Kidney epithelial cell (primary cell): Measurements from ENCODE around the gene FIGNL2. TPM values are rescaled to one million over a fixed set of nuclear protein-coding genes. Genes with fewer than 3 reads are reported as not detected.

Experiments
- DNase-seq: peaks from one replicate; pipeline ENCODE4 v3.0.0-alpha.2; 2010; ENCODE audit warnings: low read depth
- H3K27me3 ChIP-seq: 2 replicates; pipeline ENCODE4 v1.6.0; 2011; ENCODE audit warnings: low read length; ENCODE audit not compliant: control insufficient read depth, insufficient read depth
- H3K36me3 ChIP-seq: 2 replicates; pipeline ENCODE4 v1.5.1; 2011; ENCODE audit warnings: low read length; ENCODE audit not compliant: control insufficient read depth, insufficient read depth
- H3K4me3 ChIP-seq: 2 replicates; pipeline ENCODE4 v1.5.1; 2011; ENCODE audit warnings: low read depth, mild to moderate bottlenecking, control low read depth, low read length
- total RNA-seq: library from RNA; depleted of rRNA; stranded (reverse); fragments of >200 nt; gene quantifications from 2 replicates; pipeline ENCODE4 v1.2.3, GENCODE V29; 2015
- TF ChIP-seq, protein P1 (sequence below): IDR thresholded peaks from 2 replicates; pipeline ENCODE4 v1.5.1; 2011; ENCODE audit warnings: mild to moderate bottlenecking, moderate library complexity, low read length, control low read depth, inconsistent platforms; ENCODE audit not compliant: insufficient read depth, poor library complexity, severe bottlenecking

FIGNL2 gene
- total RNA-seq, 1 donor from 2014 or later, result 2.6 TPM

DNA sequence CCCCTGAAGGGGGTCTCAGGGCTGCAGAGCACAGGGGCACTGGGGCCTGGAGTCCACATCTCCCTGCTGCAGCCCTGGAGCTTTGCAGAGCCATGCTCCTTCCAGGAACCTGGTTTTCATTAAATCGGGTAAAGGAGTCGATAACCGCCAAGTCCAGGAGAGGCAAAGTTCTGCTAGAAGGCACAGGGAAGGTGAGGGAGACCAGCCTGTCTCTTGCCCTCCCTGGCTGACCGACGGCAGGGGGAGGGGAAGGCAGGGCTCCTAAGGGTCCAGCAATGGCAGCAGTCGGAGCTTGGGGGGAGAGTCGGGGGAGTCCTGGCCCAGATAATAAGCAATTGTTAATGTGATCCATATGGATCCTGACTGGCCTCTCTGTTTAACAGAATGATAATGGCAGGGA is 3.0 kb downstream of the FIGNL2 start:
- no peaks in the 10 kb centered on the region for H3K27me3 ChIP-seq
- no peak overlapping the region for H3K4me3 ChIP-seq
- no peak for DNase-seq
- H3K36me3 ChIP-seq, result no peaks in the 10 kb centered on the region
- TF ChIP-seq, protein P1, sequence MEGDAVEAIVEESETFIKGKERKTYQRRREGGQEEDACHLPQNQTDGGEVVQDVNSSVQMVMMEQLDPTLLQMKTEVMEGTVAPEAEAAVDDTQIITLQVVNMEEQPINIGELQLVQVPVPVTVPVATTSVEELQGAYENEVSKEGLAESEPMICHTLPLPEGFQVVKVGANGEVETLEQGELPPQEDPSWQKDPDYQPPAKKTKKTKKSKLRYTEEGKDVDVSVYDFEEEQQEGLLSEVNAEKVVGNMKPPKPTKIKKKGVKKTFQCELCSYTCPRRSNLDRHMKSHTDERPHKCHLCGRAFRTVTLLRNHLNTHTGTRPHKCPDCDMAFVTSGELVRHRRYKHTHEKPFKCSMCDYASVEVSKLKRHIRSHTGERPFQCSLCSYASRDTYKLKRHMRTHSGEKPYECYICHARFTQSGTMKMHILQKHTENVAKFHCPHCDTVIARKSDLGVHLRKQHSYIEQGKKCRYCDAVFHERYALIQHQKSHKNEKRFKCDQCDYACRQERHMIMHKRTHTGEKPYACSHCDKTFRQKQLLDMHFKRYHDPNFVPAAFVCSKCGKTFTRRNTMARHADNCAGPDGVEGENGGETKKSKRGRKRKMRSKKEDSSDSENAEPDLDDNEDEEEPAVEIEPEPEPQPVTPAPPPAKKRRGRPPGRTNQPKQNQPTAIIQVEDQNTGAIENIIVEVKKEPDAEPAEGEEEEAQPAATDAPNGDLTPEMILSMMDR, result no peak

DNA sequence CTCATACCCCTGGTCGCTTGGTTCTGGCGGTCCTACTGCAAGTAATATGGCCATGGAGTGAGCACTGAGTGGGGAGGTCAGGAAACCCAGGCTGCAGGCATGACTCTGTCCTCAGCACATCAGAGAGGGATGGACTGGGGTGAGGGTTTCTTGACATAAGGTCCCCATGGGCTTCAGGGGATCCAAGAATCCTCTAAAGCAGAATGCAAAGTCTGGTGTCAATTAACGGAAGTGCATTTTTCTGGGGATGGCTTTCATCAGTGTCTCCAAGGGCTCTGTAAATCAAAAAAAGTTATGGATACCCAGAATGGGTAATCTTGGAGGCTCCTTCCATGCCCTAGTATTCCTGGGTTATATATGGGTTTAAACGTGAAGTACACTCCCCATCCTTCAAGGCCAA is 3.7 kb downstream of the FIGNL2 start:
- DNase-seq, result no peak
- H3K4me3 ChIP-seq, result no peak overlapping the region
- TF ChIP-seq, protein P1, result no peak
- H3K27me3 ChIP-seq, result no peaks in the 10 kb centered on the region
- H3K36me3 ChIP-seq, result no peaks in the 10 kb centered on the region

DNA sequence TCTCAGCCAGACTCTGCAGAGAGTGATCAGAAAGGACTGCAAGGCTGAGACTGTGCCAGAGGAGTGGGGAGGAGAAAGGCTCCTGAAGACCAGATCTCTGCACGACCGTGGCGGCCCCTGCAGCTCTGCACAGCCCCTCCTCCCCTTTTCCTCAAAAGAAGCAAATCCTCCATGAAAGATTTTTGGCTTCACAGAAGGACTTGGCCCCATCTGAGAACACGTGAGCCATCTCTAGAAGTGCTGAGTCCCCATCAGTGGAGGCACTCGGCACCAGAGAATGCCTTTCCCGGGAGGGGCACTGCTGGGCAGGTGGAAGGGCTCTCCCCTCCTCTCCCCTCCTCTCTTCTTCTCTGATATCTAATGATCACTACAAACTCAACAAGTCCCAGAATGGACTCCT is 6.8 kb downstream of the FIGNL2 start:
- no peak for DNase-seq
- TF ChIP-seq, protein P1, result no peak
- H3K27me3 ChIP-seq, result no peaks in the 10 kb centered on the region
- no peaks in the 10 kb centered on the region for H3K36me3 ChIP-seq
- H3K4me3 ChIP-seq, result no peak overlapping the region

DNA sequence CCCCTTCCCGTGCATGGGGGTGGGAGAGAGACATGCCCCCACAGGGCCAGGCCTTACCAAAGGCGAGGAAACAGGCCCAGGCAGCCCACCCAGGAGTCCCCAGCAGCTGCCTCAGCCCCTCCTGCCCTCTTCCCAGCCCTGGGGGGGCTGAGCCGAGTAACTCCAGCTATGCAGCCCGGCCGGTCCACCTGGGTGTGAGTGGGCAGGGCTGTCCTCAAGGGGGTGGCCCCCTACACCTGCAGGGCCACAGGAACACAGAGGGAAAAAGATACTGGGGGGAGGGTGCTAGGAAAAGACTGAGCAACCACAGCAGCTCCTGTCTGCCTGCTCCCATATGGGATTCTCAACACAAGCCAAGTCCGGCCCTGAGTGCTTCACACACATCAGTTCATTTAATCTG is 7.6 kb downstream of the FIGNL2 start:
- Histone ChIP-seq H3K36me3 (no peaks in the 10 kb centered on the region), H3K27me3 (no peaks in the 10 kb centered on the region), H3K4me3 (no peak overlapping the region)
- no peak for DNase-seq
- TF ChIP-seq, protein P1, result no peak

DNA sequence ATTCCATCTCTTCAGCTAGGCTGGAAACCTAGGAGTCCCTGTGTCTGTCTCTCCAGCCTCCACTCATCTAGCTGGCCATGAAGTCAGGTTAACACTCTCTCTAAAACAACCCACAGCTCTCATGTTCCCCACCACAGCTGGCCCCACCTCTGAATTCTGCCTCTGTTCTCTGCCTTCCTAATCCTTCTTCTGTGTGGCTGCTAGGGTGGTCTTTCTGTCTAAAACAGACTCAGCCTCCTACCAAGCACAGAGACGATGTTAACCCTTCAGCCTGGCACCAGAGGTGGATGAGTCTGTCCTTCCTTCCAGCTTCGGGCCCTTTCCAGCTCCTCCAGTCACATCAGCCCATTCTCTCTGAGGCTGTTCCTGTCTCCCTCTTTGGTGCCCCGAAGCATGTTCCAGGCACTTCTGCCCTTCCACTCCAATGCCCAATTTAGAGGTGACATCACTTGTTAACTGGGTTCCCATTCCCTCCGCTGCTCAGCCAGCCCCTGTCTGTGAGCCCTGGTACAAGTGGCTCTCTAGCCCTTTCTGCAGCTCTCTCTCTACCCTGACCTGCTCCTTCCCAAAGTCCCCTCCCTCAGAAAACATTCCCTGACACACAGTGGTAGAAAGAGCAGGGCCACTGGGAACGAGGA is 9.1 kb downstream of the FIGNL2 start:
- no peak for DNase-seq
- TF ChIP-seq, protein P1, result no peak

DNA sequence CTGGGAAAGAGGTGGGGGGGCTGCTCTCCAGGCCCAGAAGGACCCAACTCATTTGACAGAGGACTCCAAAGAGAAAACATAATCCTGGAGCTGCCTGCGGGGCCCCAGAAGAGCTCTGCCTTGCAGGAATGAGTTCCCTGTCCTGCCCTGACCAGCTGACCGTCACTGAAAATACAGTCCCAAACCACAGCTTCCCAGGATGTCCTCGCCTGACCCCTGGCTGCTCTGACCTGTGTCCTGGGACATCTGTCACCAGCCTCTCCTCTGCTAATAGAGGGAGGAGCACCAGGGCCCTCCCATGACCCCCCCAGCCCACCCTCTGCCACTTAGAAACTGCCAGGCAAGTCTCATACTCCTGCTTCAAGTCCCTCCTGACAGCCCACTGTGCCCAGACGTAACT is 9.8 kb downstream of the FIGNL2 start:
- Histone ChIP-seq H3K4me3 (no peak overlapping the region), H3K27me3 (no peaks in the 10 kb centered on the region), H3K36me3 (no peaks in the 10 kb centered on the region)
- TF ChIP-seq, protein P1, result no peak
- no peak for DNase-seq

More for the DNA sequence above, 9.1 kb downstream of the FIGNL2 start:
- no peaks in the 10 kb centered on the region for H3K27me3 ChIP-seq
- no peaks in the 10 kb centered on the region for H3K36me3 ChIP-seq
- H3K4me3 ChIP-seq, result no peak overlapping the region
